Suprapubic skin (tissue), 4 donors: Measurements from ENCODE around the gene APOB. TPM values are rescaled to one million over a fixed set of nuclear protein-coding genes. Genes with fewer than 3 reads are reported as not detected.

Experiments used
- DNase-seq, 2 donors: peaks; one replicate each; pipeline ENCODE4 v3.0.0-alpha.2; 2019; ENCODE audit warnings: low spot score in 2 of 2
- H3K27ac ChIP-seq: fragments of 200-600 bp; sonication (generic); one replicate; pipeline ENCODE4 v1.5.1; 2019
- H3K27me3 ChIP-seq: fragments of 200-600 bp; sonication (generic); one replicate; pipeline ENCODE4 v1.5.1; 2019
- H3K36me3 ChIP-seq: fragments of 200-600 bp; sonication (generic); one replicate; pipeline ENCODE4 v1.5.1; 2019
- H3K4me1 ChIP-seq: fragments of 200-600 bp; sonication (generic); one replicate; pipeline ENCODE4 v1.5.1; 2019
- H3K4me3 ChIP-seq: fragments of 200-600 bp; sonication (generic); one replicate; pipeline ENCODE4 v1.5.1; 2019; ENCODE audit warnings: mild to moderate bottlenecking
- H3K9me3 ChIP-seq: fragments of 200-600 bp; sonication (generic); one replicate; pipeline ENCODE4 v1.5.1; 2019
- CTCF ChIP-seq, 2 donors: fragments of 200-600 bp in 1 of 2; fragments of 450-650 bp in 1 of 2; sonication (generic) in 1 of 2; IDR thresholded peaks; one replicate each; pipeline ENCODE4 v1.5.1; 2016 to 2019; ENCODE audit warnings: antibody characterized with exemption in 2 of 2, mild to moderate bottlenecking in 1 of 2, moderate library complexity in 1 of 2
- EP300 ChIP-seq: sonication (generic); formaldehyde crosslinking; IDR thresholded peaks from one replicate; pipeline ENCODE4 v1.6.1; 2017; ENCODE audit warnings: antibody characterized with exemption
- POLR2A ChIP-seq, 2 donors: fragments of 450-650 bp; IDR thresholded peaks; one replicate each; pipeline ENCODE4 v1.6.1; 2017; ENCODE audit warnings: antibody characterized with exemption in 2 of 2, mild to moderate bottlenecking in 2 of 2, moderate library complexity in 2 of 2
- POLR2AphosphoS5 ChIP-seq, 3 donors: sonication (generic); formaldehyde crosslinking; IDR thresholded peaks; one replicate each; pipeline ENCODE4 v1.6.1; 2017; ENCODE audit warnings: antibody characterized with exemption in 3 of 3
- WGBS: methylation state at CpG from one replicate; pipeline ENCODE4 v1.1.5; 2018; 5-methylcytosine and 5-hydroxymethylcytosine counted together
- total RNA-seq, 4 donors: library from RNA; depleted of rRNA; stranded (reverse); fragments of >200 nt; gene quantifications; one replicate each; pipeline ENCODE4 v1.1.0, GENCODE V29; 2016

APOB gene
- total RNA-seq, 4 donors from 2014 or later = 0.55 to 5.6 (median 3.4) TPM

- Histone ChIP-seq H3K36me3 (no peaks in the 10 kb centered on the region), H3K4me3 (no peak overlapping the region)
- WGBS = 84% methylated on average over 4 of the region's 4 CpGs
These were observed 26.1 kb downstream of the APOB start for GRCh38 chr2:21017748-21018276.

GRCh38 chr2:21015281-21015645 is 28.6 kb downstream of the APOB start:
- no peak for DNase-seq
- Histone ChIP-seq H3K4me1 (no peaks in the 10 kb centered on the region), H3K27ac (no peak overlapping the region), H3K9me3 (no peaks in the 10 kb centered on the region), H3K36me3 (no peaks in the 10 kb centered on the region), H3K27me3 (no peaks in the 10 kb centered on the region), H3K4me3 (no peak overlapping the region)
- no peak for TF ChIP-seq POLR2A (IDR thresholded peaks at IDR 0.05)
- TF ChIP-seq CTCF (IDR thresholded peaks at IDR 0.05) = no peak
- WGBS = 55% methylated on average over 3 of the region's 3 CpGs

More at GRCh38 chr2:21017748-21018276, 26.1 kb downstream of the APOB start:
- H3K4me1 ChIP-seq = no peaks in the 10 kb centered on the region
- H3K27ac ChIP-seq = no peak overlapping the region
- no peaks in the 10 kb centered on the region for H3K27me3 ChIP-seq
- H3K9me3 ChIP-seq = no peaks in the 10 kb centered on the region
- no peak for DNase-seq
- TF ChIP-seq CTCF (IDR thresholded peaks at IDR 0.05) (no peak), POLR2A (IDR thresholded peaks at IDR 0.05) (no peak), POLR2AphosphoS5 (IDR thresholded peaks at IDR 0.05) (no peak), EP300 (no peak)

- Histone ChIP-seq H3K27ac (no peak overlapping the region), H3K9me3 (no peaks in the 10 kb centered on the region), H3K27me3 (no peaks in the 10 kb centered on the region), H3K4me3 (no peak overlapping the region), H3K4me1 (no peaks in the 10 kb centered on the region), H3K36me3 (no peaks in the 10 kb centered on the region)
- TF ChIP-seq POLR2AphosphoS5 (IDR thresholded peaks at IDR 0.05) = no peak
- TF ChIP-seq POLR2A (IDR thresholded peaks at IDR 0.05) = no peak
- no peak for TF ChIP-seq EP300
- no peak for TF ChIP-seq CTCF (IDR thresholded peaks at IDR 0.05)
- no peak for DNase-seq
- 81% methylated on average over 6 of the region's 6 CpGs for WGBS
These were observed 29.3 kb downstream of the APOB start for GRCh38 chr2:21014364-21015280.

GRCh38 chr2:21013043-21013816 is 30.6 kb downstream of the APOB start:
- no peaks in the 10 kb centered on the region for H3K27me3 ChIP-seq
- DNase-seq = no peak
- WGBS = 85% methylated on average over 8 of the region's 8 CpGs
- no peaks in the 10 kb centered on the region for H3K36me3 ChIP-seq
- TF ChIP-seq POLR2A (IDR thresholded peaks at IDR 0.05) (no peak), CTCF (IDR thresholded peaks at IDR 0.05) (no peak), EP300 (no peak), POLR2AphosphoS5 (IDR thresholded peaks at IDR 0.05) (no peak)
- H3K27ac ChIP-seq = no peak overlapping the region
- no peak overlapping the region for H3K4me3 ChIP-seq
- no peaks in the 10 kb centered on the region for H3K4me1 ChIP-seq
- no peaks in the 10 kb centered on the region for H3K9me3 ChIP-seq

- 97% methylated on average over 3 of the region's 3 CpGs for WGBS
- no peaks in the 10 kb centered on the region for H3K9me3 ChIP-seq
- TF ChIP-seq EP300 (no peak), CTCF (IDR thresholded peaks at IDR 0.05) (no peak), POLR2A (IDR thresholded peaks at IDR 0.05) (no peak), POLR2AphosphoS5 (IDR thresholded peaks at IDR 0.05) (no peak)
- DNase-seq = no peak
- no peak overlapping the region for H3K27ac ChIP-seq
- H3K27me3 ChIP-seq = no peaks in the 10 kb centered on the region
- no peaks in the 10 kb centered on the region for H3K36me3 ChIP-seq
- H3K4me1 ChIP-seq = no peaks in the 10 kb centered on the region
- H3K4me3 ChIP-seq = no peak overlapping the region
These were observed 31.3 kb downstream of the APOB start for GRCh38 chr2:21012557-21012937.
